HG03159 (cell line): ENCODE results near the gene CRP.
"Not testable (repeated sequence)": the region's sequence is repeated elsewhere in the genome, so short reads cannot be mapped to it uniquely, and the experiment has no call there.

Source experiments
- ATAC-seq: cut with Tn5 transposase; IDR thresholded peaks from one replicate; pipeline ENCODE4 v1.9.1; 2021; ENCODE audit warnings: mild to moderate bottlenecking, moderate library complexity; ENCODE audit not compliant: unreplicated experiment

The CRP gene

GRCh38 chr1:159700312-159700711, 14.1 kb downstream of the CRP start:
- no peak for ATAC-seq

- no peak for ATAC-seq
Measured at GRCh38 chr1:159699653-159700052, 14.7 kb downstream of the CRP start.

DNA sequence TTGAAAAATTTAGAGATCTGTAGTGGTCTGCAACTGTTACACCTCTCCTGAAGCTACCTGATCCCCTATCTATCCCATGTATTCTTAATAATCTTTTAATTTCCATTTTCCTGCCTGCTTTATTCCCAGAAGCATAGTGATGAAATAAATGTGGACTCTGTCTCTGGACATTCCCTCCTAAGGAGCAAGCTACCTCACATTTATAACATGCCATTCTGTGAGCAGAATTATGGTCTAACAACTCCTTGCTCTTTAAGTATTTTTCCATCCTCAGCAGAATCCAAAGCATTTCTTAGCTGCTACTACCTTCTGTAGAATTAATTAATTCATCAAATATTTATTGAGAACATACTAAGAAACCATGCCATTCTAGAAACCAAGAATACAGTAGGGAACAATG, 15.1 kb downstream of the CRP start:
- no peak for ATAC-seq

GRCh38 chr1:159687511-159687910, 26.9 kb downstream of the CRP start:
- no peak for ATAC-seq

GRCh38 chr1:159686599-159687299, 27.6 kb downstream of the CRP start:
- ATAC-seq: no peak

GRCh38 chr1:159678939-159679338, 35.5 kb downstream of the CRP start:
- ATAC-seq: no peak

GRCh38 chr1:159675046-159675445, 39.3 kb downstream of the CRP start:
- no peak for ATAC-seq

DNA sequence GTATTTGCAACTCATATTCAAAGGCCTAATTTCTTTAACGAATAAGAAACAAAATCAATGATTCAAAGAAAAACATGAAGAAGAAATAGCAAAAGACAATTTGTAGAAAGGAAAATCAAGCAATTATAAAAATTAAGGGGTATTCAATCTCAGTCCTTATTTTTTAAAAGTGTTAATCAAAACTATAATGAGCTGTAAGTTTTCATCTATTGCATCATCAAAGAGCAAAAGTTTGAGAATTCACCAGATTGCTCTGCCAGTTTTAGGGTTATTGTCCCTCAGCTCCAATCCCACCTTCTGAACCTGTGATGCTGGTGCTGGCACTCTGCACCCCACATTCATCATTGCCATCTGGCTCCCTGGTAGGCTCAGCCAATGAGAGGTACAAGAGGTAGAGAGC, 42.0 kb downstream of the CRP start:
- not testable (repeated sequence) for ATAC-seq

GRCh38 chr1:159669338-159669737, 45.1 kb downstream of the CRP start:
- ATAC-seq: no peak

- no peak for ATAC-seq
Measured at GRCh38 chr1:159668739-159669138, 45.6 kb downstream of the CRP start.

DNA sequence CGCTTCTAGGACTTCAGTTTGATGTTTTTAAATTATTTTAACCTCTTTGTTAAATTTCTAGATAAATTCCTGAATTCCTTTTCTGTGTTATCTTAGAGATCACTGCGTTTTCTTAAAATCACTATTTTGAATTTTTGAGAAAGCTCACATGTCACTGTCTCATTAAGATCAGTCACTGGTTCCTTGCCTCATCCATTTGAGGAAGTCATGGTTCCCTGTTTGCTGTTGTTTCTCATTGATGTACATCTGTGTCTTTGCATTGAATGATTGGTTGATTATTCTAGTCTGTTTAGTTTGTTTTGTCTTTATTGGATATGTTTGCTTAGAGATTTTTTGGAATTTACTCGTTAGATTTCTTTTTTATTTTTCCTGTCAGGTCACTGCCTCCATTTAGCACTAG, 50.1 kb downstream of the CRP start:
- no peak for ATAC-seq

DNA sequence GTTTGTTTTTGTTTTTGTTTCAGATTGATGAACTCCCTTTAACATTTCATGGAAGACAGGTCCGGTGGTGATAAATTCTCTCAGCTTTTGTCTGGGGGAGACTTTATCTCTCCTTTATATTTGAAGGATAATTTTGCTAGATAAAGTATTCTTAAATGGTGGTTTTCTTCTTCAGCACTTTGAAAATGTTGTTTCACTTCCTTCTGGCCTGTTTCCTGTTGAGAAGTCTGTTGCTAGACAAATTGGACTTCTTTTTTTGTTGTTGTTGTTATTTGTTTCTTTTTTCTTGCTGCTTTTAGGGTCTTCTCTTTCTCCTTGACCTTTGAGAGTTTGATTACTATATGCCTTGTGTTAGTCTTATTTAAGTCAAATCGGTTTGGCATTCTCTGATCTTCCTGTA, 50.8 kb downstream of the CRP start:
- no peak for ATAC-seq
